ENCODE data around the gene RPL41.

DNA sequence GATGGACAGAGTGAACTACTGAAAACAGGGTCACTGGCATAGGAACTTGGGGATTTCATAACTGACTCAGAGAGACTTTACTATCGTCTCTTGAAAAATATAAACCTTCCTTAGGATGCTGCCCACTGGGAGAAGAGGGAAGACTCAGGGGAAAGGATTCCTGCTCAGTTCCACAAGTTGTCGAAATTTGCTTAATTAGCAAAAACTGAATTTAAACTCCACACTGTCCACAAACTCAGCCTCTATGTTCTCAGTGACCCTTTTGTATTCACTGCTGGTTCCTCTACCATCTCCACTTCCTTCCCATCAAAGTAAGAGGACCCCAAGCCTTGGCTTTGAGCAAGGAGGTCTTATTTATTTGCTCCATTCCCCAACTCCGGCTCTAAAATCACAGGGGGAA is 28.8 kb downstream of the RPL41 start:
- TF ChIP-seq POLR2A (IDR thresholded peaks at IDR 0.05; ENCODE audit: low read depth, low read length) (no peak), TAF1 (IDR thresholded peaks at IDR 0.05; ENCODE audit: borderline replicate concordance, low read depth, low read length) (no peak)
